HG02623 (cell line): ENCODE data around the gene SYCE1L.

Experiments
- ATAC-seq: cut with Tn5 transposase; IDR thresholded peaks from one replicate; pipeline ENCODE4 v1.9.1; 2021; ENCODE audit warnings: moderate library complexity; ENCODE audit not compliant: unreplicated experiment

Gene SYCE1L

GRCh38 chr16:77195411-77195810 is 3.8 kb upstream of the SYCE1L start:
- no peak for ATAC-seq

- no peak for ATAC-seq
These were observed 1.5 kb upstream of the SYCE1L start for GRCh38 chr16:77197747-77198146.

GRCh38 chr16:77206533-77206932 is 7.3 kb downstream of the SYCE1L start:
- ATAC-seq = no peak

- no peak for ATAC-seq
These were observed 7.8 kb downstream of the SYCE1L start for GRCh38 chr16:77207030-77207429.

GRCh38 chr16:77208382-77208781 is 9.2 kb downstream of the SYCE1L start:
- ATAC-seq = no peak

- peak; percentile 70 for ATAC-seq
These were observed 12.9 kb downstream of the SYCE1L start for GRCh38 chr16:77211880-77212740.

GRCh38 chr16:77212741-77213541 is 13.7 kb downstream of the SYCE1L start:
- ATAC-seq = peak; percentile 70

GRCh38 chr16:77213542-77214106 is 14.4 kb downstream of the SYCE1L start:
- no peak for ATAC-seq

- no peak for ATAC-seq
These were observed 15.4 kb downstream of the SYCE1L start for GRCh38 chr16:77214411-77215138.

- ATAC-seq = no peak
These were observed 20.2 kb downstream of the SYCE1L start for GRCh38 chr16:77219437-77219836.

- ATAC-seq = peak; percentile 73
These were observed 21.2 kb downstream of the SYCE1L start for GRCh38 chr16:77220427-77220826.

GRCh38 chr16:77221482-77221881 is 22.3 kb downstream of the SYCE1L start:
- no peak for ATAC-seq

- no peak for ATAC-seq
These were observed 24.0 kb downstream of the SYCE1L start for GRCh38 chr16:77223184-77223583.

GRCh38 chr16:77225182-77225581 is 26.0 kb downstream of the SYCE1L start:
- ATAC-seq = no peak

- peak; percentile 79 for ATAC-seq
These were observed 28.5 kb downstream of the SYCE1L start for GRCh38 chr16:77227745-77228144.

- no peak for ATAC-seq
These were observed 31.8 kb downstream of the SYCE1L start for GRCh38 chr16:77231047-77231446.

GRCh38 chr16:77233799-77234519 is 34.8 kb downstream of the SYCE1L start:
- no peak for ATAC-seq

- no peak for ATAC-seq
These were observed 35.4 kb downstream of the SYCE1L start for GRCh38 chr16:77234611-77235010.

- ATAC-seq = peak; percentile 99
These were observed 36.9 kb downstream of the SYCE1L start for GRCh38 chr16:77236063-77236511.

GRCh38 chr16:77238593-77238992 is 39.4 kb downstream of the SYCE1L start:
- ATAC-seq = no peak
